ENCODE measurements around the gene NRARP. TPM values are rescaled to one million over a fixed set of nuclear protein-coding genes. Genes with fewer than 3 reads are reported as not detected.

The NRARP gene
- total and polyA plus RNA-seq, 4 donors = 2.1 to 10.8 (median 5.8) TPM

- H3K9ac ChIP-seq (ENCODE audit: insufficient read depth in 1 of 2, low read length in 2 of 2) = no peak overlapping the region
- peak; percentile 57 to 73 (median 64) for DNase-seq
- H3K27ac ChIP-seq (ENCODE audit: low read depth in 1 of 2, low read length in 1 of 2) = peak overlapping the region in 1 of 2 donors; percentile 88
- H3K36me3 ChIP-seq (ENCODE audit: control insufficient read depth in 4 of 4, insufficient read depth in 4 of 4, low read length in 4 of 4) = no peaks in the 10 kb centered on the region
- no peak for ATAC-seq (ENCODE audit: insufficient read depth, low FRiP score)
- TF ChIP-seq, protein P1, sequence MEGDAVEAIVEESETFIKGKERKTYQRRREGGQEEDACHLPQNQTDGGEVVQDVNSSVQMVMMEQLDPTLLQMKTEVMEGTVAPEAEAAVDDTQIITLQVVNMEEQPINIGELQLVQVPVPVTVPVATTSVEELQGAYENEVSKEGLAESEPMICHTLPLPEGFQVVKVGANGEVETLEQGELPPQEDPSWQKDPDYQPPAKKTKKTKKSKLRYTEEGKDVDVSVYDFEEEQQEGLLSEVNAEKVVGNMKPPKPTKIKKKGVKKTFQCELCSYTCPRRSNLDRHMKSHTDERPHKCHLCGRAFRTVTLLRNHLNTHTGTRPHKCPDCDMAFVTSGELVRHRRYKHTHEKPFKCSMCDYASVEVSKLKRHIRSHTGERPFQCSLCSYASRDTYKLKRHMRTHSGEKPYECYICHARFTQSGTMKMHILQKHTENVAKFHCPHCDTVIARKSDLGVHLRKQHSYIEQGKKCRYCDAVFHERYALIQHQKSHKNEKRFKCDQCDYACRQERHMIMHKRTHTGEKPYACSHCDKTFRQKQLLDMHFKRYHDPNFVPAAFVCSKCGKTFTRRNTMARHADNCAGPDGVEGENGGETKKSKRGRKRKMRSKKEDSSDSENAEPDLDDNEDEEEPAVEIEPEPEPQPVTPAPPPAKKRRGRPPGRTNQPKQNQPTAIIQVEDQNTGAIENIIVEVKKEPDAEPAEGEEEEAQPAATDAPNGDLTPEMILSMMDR (IDR thresholded peaks at IDR 0.05; ENCODE audit: control extremely low read depth, extremely low read depth) = no peak
- no peak overlapping the region for H3K4me3 ChIP-seq
- WGBS, 2 donors = 45 to 71% methylated on average over 29 of the region's 29 CpGs
- H3K27me3 ChIP-seq (ENCODE audit: control insufficient read depth in 3 of 3, insufficient read depth in 3 of 3, low read length in 2 of 3) = peaks cover 0 to 18% (median 0%) of the 10 kb centered on the region in 3 donors
- peaks cover 0 to 6% (median 0%) of the 10 kb centered on the region in 4 donors for H3K9me3 ChIP-seq (ENCODE audit: control insufficient read depth in 4 of 4, insufficient read depth in 3 of 4, low read length in 3 of 4)
- peaks cover 0 to 21% (median 14%) of the 10 kb centered on the region in 5 donors for H3K4me1 ChIP-seq (ENCODE audit: control insufficient read depth in 5 of 5, insufficient read depth in 5 of 5, low read length in 5 of 5)
Measured at GRCh38 chr9:137293482-137294090, 8.5 kb downstream of the NRARP start.

DNA sequence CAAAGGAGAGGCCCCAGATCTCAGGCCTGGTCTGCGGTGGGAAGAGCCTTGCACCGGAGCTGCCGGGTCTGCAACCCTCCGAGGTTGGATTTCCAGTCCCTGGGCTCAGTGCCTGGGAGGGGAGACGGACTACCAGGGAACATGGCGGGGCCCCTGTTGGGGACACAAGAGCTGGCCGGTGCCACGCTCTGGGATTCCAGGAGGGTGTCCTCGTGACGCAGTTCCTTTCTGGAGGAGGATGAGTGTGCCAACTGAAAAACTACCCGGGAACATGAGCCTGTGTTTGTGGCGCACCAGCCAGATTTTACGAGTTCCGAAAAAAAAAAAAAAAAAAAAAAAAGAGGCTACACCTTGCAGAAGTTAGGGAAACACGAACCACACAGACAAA is 9.0 kb downstream of the NRARP start:
- 79 to 82% methylated on average over 15 of the region's 15 CpGs for WGBS, 2 donors
- H3K4me3 ChIP-seq = no peak overlapping the region
- DNase-seq = no peak

DNA sequence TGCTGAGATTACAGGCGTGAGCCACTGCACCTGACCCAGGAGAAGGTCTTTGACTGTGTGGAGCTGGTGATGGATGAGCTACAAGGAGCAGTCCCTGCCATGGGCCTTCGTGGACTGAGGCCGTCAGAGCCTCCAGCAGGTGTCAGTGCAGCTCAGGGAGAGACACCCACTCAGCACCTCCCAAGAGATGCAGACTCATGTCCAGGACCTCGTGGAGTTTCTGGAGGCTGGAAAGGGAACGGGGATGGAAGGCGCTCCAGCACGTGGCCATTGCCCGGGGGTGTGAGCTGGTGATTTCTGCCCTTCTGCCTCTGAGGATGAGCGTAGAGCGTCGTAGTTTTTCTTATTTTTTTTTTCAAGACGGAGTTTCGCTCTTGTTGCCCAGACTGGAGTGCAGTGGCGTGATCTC is 15.1 kb downstream of the NRARP start:
- H3K27me3 ChIP-seq (ENCODE audit: control insufficient read depth in 3 of 3, insufficient read depth in 3 of 3, low read length in 2 of 3) = no peaks in the 10 kb centered on the region
- DNase-seq = peak in 2 of 3 donors; percentile 49 to 64
- no peaks in the 10 kb centered on the region for H3K4me1 ChIP-seq (ENCODE audit: control insufficient read depth in 5 of 5, insufficient read depth in 5 of 5, low read length in 5 of 5)
- H3K36me3 ChIP-seq (ENCODE audit: control insufficient read depth in 4 of 4, insufficient read depth in 4 of 4, low read length in 4 of 4) = peaks cover 0 to under 1% (median 0%) of the 10 kb centered on the region in 4 donors
- no peaks in the 10 kb centered on the region for H3K9me3 ChIP-seq (ENCODE audit: control insufficient read depth in 4 of 4, insufficient read depth in 3 of 4, low read length in 3 of 4)
- TF ChIP-seq, protein P1 (IDR thresholded peaks at IDR 0.05; ENCODE audit: control extremely low read depth, extremely low read depth) = peak; percentile 21
- WGBS, 2 donors = 49 to 59% methylated on average over 14 of the region's 14 CpGs
- no peak overlapping the region for H3K27ac ChIP-seq (ENCODE audit: low read depth in 1 of 2, low read length in 1 of 2)
- no peak for ATAC-seq (ENCODE audit: insufficient read depth, low FRiP score)
- H3K9ac ChIP-seq (ENCODE audit: insufficient read depth in 1 of 2, low read length in 2 of 2) = no peak overlapping the region
- H3K4me3 ChIP-seq = no peak overlapping the region

More for the DNA sequence above, 9.0 kb downstream of the NRARP start:
- peaks cover 0 to 21% (median 12%) of the 10 kb centered on the region in 5 donors for H3K4me1 ChIP-seq (ENCODE audit: control insufficient read depth in 5 of 5, insufficient read depth in 5 of 5, low read length in 5 of 5)
- H3K27me3 ChIP-seq (ENCODE audit: control insufficient read depth in 3 of 3, insufficient read depth in 3 of 3, low read length in 2 of 3) = peaks cover 0 to 18% (median 0%) of the 10 kb centered on the region in 3 donors
- no peak for ATAC-seq (ENCODE audit: insufficient read depth, low FRiP score)
- peaks cover 0 to 6% (median 0%) of the 10 kb centered on the region in 4 donors for H3K9me3 ChIP-seq (ENCODE audit: control insufficient read depth in 4 of 4, insufficient read depth in 3 of 4, low read length in 3 of 4)
- H3K36me3 ChIP-seq (ENCODE audit: control insufficient read depth in 4 of 4, insufficient read depth in 4 of 4, low read length in 4 of 4) = no peaks in the 10 kb centered on the region
- peak overlapping the region in 1 of 2 donors; percentile 60 for H3K27ac ChIP-seq (ENCODE audit: low read depth in 1 of 2, low read length in 1 of 2)
- TF ChIP-seq, protein P1 (IDR thresholded peaks at IDR 0.05; ENCODE audit: control extremely low read depth, extremely low read depth) = no peak
- H3K9ac ChIP-seq (ENCODE audit: insufficient read depth in 1 of 2, low read length in 2 of 2) = no peak overlapping the region
